Ureter (tissue), 1 donor: ENCODE results near the gene PAM. TPM values are rescaled to one million over a fixed set of nuclear protein-coding genes. Genes with fewer than 3 reads are reported as not detected.
"Not testable (repeated sequence)": the region's sequence is repeated elsewhere in the genome, so short reads cannot be mapped to it uniquely, and the experiment has no call there.

Source experiments
- DNase-seq: peaks from one replicate; pipeline ENCODE4 v3.0.0-alpha.2; 2020; ENCODE audit warnings: low spot score
- total RNA-seq: library from RNA; stranded (reverse); gene quantifications from one replicate; pipeline ENCODE4 v1.2.4, GENCODE V29; 2023
- donor health status: DM: yes; HTN: yes; CAD: no.

PAM gene
- total RNA-seq, 1 donor from 2014 or later = 124 TPM

DNA sequence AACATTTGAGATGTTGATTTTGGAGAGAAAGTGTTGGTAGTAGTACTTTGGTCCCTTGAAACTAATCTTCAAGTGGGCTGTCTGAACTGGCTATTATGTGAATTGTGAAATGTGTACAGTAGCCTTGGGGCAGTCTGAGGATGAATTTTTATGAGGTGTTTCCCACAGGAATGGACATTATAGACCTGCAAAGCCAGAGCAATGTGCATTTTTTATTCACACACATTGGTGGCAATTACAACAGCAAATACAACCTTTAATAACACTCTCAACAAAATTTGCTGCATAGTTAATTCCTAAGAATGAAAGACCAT lies 147.0 kb downstream of the PAM start:
- DNase-seq = no peak

DNA sequence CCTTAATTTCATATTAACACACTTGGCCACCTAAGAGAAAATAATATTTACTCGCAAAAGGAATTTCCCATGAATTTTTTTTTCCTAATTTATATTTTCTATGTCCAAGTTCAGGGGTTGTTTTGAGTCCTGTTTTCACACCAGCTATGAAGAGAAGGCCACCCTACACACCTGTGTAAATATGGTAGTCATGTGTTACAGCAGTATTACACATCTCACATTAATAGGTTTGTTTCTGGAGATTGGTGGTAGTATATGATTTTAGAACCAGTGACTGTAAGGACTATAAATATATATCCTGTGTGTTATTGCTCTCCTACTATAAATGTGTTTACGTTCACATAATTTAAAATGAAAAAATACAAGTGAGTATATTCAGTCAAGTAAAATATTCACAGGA lies 147.5 kb downstream of the PAM start:
- DNase-seq = no peak

GRCh38 chr5:102903074-102903871 lies 148.2 kb downstream of the PAM start:
- DNase-seq = no peak

- DNase-seq = no peak
These were observed 150.0 kb downstream of the PAM start for GRCh38 chr5:102905056-102905455.

GRCh38 chr5:102907099-102907498 lies 152.0 kb downstream of the PAM start:
- not testable (repeated sequence) for DNase-seq

DNA sequence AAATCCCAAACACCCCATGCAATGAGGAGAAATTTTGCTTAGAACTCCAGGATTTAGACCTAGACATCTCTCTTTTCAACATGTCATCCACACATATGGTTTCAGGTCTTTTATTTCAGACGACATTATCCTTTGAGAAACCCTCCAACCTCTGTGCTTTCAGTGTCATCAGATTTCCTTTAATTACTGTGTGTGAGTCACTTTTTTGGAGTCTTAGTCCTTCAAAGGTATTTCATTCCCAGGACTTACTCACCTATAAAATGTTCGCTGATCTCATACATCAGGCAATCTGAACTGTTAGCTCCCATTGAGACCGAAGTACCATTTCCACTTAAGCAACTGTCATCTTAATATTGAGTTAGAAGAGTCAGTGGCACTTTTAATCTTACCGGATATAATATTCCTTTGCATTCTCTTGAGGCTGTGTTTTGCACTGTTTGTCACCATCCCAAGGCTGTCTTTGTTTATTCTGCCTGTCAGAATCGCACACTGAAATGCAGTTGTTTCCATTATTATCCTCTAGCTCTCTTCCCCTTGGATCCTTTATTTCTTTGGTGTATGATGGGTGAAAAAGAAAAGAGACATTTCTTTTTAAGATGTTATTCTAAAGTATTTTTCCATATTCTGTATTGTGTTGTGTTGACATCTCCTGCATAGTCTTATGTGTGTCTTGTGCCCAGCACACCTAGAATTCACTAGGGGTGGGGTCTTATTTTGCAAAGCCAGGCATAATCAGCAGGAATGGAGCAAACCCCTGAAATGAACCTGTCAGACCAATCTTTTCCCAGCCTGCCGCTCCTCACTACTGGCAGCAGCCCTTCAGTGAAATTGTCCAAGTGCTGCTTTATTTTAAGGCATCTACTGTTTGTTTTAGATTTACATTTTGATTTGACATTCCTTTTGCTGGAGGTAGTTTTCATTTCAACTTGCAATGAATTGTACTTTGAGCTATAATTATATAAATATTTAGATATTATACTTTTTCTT lies 155.4 kb downstream of the PAM start:
- no peak for DNase-seq

- DNase-seq = no peak
These were observed 156.9 kb downstream of the PAM start for GRCh38 chr5:102911973-102912372.

DNA sequence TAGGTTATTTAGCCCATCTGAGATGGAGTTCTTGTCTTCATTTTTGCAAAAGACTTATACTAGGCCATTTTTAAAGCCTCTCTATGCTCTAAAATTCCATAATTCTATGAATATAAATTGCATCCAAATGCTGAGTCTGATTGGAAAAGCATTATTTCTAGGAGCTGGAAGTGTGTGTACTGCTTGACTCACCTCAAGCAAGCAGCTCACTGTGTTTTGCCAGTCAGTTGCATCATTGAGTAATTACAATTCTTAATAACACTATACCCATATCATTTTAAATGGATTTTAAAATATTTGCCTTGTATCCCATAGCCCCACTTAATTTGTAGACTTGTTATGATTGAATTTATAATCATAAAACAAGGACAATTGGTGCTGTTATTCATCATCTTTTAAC lies 161.0 kb downstream of the PAM start:
- no peak for DNase-seq

GRCh38 chr5:102918986-102919610 lies 164.0 kb downstream of the PAM start:
- DNase-seq = no peak

GRCh38 chr5:102920762-102921161 lies 165.7 kb downstream of the PAM start:
- DNase-seq = no peak

DNA sequence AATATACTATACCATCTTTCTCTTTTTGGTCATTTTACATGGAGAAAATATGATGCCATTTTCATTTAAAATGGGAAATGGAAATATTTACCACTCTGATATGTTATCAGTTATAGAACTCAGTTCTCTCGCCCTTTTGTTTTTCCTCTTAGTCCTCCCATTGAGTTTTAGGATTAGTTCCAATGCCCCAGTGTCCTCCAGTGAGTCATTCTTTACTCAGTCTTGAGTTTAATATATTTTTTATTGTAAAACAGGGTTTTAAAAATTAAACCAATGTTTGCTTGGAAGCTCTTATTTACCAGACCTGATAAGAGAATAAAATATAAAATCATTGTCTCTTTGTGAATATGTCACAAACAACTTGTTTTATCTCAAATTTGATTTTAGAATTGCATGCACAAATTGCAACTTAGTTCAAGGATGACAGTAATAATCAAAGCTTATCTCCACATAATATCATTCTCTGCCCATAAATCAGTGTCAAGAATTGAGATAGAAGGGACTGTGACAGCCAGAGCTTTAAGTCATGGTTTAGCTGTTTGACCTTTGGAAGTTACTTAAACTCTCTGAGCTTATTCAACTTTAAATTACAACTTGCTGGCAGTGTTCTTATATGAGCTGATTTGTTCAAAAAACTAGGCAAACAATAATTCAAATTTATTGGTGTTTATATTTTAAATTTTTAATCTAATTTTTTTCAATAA lies 166.4 kb downstream of the PAM start:
- no peak for DNase-seq

GRCh38 chr5:102922111-102922720 lies 167.1 kb downstream of the PAM start:
- DNase-seq = no peak

DNA sequence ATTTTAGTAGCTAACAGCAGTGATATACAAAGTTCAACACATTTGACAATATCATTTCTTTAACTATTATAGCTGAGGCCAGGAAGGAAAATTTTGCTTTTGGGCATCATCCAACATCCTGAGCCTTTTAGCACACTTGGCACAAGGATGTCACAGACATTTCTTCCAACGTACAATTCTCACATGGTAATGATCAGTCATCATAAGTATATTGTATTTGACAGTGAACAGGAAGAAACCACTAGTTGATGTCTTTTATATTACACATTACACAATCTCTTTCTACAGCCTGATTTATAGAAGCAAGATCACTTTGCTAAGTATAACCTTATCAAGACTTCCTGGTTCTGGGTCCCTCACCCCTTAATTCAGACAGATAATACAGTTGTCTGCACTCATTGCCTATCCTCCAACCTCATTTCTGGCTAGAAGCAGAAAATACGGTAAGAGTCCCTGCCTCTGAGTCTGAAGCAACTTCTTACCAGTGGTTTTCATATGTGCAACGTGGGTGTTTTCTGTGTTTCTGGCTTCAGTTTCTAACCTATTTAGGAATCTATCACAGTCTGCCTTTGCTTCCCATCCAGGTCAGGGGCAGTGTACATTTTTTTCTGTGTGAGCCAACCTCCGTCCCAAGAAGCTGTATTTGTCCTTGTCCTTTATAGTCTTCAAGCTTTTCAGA lies 167.8 kb downstream of the PAM start:
- DNase-seq = no peak

DNA sequence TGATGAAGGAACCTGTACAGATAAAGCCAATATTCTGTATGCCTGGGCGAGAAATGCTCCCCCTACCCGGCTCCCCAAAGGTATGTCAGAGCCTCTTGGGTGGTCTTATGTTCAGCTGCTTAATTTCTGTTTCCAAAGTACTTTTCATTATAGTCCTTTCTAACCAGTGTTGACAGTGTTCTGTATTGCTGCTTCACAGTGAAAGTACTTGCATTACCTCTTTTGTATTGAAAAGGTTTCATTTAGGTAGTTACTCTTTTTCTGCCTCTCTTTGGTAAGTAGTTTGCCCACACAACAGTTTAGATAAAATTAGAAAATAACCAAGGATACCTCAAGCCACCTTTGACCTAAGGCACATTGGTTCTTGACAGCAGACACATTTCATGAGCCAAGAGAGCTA lies 169.9 kb downstream of the PAM start:
- DNase-seq = no peak

DNA sequence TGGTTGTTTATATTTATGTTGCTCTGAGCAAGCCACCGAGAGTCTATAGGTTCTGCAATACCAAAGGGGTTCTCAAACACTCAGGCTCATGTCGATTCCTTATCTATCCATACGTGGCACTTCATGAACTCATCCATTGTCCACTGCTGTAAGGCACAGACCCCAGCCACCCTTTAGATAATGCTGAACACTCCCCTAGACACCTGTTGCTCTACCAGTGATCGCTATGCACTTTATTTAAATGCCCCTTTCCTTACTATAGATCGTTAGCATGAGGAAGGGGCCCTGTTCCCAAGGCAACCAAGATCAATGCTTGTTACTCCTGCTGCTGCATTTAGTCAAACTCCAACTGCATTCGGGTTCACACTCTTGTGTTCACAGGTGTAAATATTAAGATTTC lies 171.9 kb downstream of the PAM start:
- DNase-seq = no peak

DNA sequence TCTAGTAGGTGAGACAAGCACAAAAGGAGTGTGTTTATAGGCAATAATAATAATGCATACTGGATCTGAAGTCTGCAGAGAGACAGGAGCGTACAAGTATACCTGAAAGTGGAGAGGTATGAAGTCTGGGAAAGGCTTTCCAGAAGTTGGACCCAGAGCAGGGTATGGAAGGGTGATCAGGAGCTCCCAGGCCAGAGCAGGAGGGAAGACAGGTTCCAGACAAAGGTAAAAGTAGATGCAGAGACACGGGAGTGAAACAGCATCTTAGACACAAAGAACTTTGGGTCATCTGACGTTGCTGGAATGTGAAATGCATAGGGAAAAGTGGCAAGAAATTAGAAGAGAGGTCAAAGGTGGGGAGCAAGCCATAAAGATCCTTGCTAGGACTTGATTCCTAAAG lies 175.1 kb downstream of the PAM start:
- DNase-seq = no peak

DNA sequence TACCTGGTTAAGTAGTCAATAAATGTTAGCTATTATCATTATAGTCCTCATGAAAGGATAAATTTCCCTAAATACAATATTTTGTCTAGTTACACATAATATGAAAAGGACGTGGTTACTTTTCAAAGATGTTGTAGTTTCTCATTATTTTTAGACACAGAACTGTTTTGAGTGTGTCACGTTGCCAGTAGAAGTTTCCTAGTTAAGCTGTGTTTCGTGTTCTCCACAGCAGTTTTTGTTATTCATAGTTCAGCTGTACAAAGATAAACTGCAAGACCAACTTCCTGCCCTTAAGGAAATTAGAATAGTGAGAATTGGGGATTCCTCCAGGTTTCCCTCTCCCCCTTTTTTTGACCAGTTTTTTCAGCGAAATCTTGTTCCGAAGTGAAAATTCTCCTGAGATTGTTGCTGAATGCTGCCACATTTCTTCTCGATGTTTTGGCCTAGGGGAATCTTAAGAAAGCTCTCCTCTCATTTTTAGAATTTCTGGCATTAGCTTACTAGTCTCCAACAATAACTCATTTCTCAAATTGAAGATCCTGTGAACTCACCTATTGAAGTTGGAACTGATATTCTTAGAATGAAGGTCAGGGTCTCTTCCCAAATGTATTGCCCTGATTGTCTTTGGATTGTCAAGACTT lies 176.1 kb downstream of the PAM start:
- no peak for DNase-seq

GRCh38 chr5:102932781-102933180 lies 177.7 kb downstream of the PAM start:
- DNase-seq = no peak

DNA sequence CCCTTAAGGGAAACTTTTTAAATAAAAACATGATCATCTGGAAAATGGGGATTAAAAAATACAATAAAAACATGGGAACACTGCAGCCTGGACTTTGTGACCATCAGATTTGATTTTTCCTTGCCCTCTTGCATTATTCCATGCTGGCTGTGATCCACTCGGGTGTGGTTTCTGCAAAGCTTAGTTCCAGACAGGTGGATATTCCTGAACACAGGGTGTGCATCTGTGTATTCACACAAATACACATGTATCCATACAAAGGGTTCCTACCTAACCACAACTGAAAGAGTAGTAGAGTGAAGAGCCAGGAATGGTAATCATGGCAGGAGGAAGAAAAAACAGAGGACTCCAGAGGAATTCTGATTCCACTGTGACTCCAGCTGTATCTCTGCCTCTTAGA lies 178.2 kb downstream of the PAM start:
- no peak for DNase-seq

DNA sequence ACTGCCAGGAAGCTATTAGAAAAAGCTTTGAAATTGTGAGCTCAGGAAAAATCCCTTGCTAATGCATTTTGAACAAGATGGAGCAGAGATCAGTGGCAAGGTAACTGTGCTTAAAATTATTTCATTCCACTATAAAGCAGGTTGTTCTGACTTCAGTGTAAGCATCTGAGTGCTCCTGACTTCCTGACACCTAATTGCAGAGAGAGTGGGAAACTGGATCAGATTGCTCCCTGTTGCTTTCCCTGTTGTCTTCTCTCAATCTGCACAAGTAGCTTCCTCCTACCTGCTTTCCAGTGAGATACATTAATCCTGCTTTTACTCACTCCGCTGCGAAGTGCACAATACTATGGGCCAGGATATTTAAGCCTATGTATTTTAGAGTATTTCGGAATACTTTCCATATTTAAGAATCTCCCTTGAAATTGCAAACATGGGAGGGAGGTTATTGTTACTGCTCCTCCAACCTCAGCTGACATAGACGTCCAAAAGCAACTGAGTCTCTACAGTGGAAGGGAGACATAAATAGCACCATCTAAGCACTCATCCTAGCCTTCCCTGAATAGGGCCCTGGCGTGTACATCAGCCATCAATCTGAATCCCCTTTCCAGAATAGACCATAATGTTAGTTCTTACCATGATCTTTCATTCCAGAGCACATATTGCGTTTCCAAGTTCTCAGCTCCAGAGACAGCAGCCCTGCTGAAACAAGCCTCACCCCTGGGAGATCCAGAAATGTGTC lies 178.8 kb downstream of the PAM start:
- DNase-seq = no peak
